Suprapubic skin (tissue), 4 donors: ENCODE data around the gene DCDC2C. TPM values are rescaled to one million over a fixed set of nuclear protein-coding genes. Genes with fewer than 3 reads are reported as not detected.

ENCODE experiments used
- DNase-seq, 2 donors: peaks; one replicate each; pipeline ENCODE4 v3.0.0-alpha.2; 2019; ENCODE audit warnings: low spot score in 2 of 2
- H3K27ac ChIP-seq: fragments of 200-600 bp; sonication (generic); one replicate; pipeline ENCODE4 v1.5.1; 2019
- H3K27me3 ChIP-seq: fragments of 200-600 bp; sonication (generic); one replicate; pipeline ENCODE4 v1.5.1; 2019
- H3K36me3 ChIP-seq: fragments of 200-600 bp; sonication (generic); one replicate; pipeline ENCODE4 v1.5.1; 2019
- H3K4me1 ChIP-seq: fragments of 200-600 bp; sonication (generic); one replicate; pipeline ENCODE4 v1.5.1; 2019
- H3K4me3 ChIP-seq: fragments of 200-600 bp; sonication (generic); one replicate; pipeline ENCODE4 v1.5.1; 2019; ENCODE audit warnings: mild to moderate bottlenecking
- H3K9me3 ChIP-seq: fragments of 200-600 bp; sonication (generic); one replicate; pipeline ENCODE4 v1.5.1; 2019
- EP300 ChIP-seq: sonication (generic); formaldehyde crosslinking; IDR thresholded peaks from one replicate; pipeline ENCODE4 v1.6.1; 2017; ENCODE audit warnings: antibody characterized with exemption
- POLR2A ChIP-seq, 2 donors: fragments of 450-650 bp; IDR thresholded peaks; one replicate each; pipeline ENCODE4 v1.6.1; 2017; ENCODE audit warnings: antibody characterized with exemption in 2 of 2, mild to moderate bottlenecking in 2 of 2, moderate library complexity in 2 of 2
- POLR2AphosphoS5 ChIP-seq, 3 donors: sonication (generic); formaldehyde crosslinking; IDR thresholded peaks; one replicate each; pipeline ENCODE4 v1.6.1; 2017; ENCODE audit warnings: antibody characterized with exemption in 3 of 3
- WGBS: methylation state at CpG from one replicate; pipeline ENCODE4 v1.1.5; 2018; 5-methylcytosine and 5-hydroxymethylcytosine counted together
- total RNA-seq, 4 donors: library from RNA; depleted of rRNA; stranded (reverse); fragments of >200 nt; gene quantifications; one replicate each; pipeline ENCODE4 v1.1.0, GENCODE V29; 2016
- TF ChIP-seq, protein P1 (sequence below), 2 donors: fragments of 200-600 bp in 1 of 2; fragments of 450-650 bp in 1 of 2; sonication (generic) in 1 of 2; IDR thresholded peaks; one replicate each; pipeline ENCODE4 v1.5.1; 2016 to 2019; ENCODE audit warnings: antibody characterized with exemption in 2 of 2, mild to moderate bottlenecking in 1 of 2, moderate library complexity in 1 of 2

DCDC2C gene
- total RNA-seq, 4 donors from 2014 or later: 1.0 TPM; not detected in 3

DNA sequence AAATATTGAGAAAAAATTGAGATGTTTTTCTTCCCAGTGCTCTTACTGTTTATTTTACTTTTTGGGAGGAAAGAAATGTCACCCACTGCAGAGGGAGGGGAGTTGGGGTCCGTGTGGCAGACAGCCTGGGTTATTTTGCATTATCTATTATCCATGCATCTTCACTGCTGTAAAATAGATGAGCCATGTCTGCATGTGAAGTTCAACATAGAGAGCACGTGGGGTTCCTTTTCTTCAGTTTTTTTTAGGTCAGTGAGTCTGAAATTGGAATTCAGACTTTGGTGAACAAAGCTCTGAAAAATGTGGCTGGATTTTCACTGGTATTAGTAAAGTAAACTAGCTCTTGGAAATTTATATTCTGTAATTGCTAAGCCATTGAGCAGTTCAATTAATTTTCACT is 2.4 kb downstream of the DCDC2C start:
- DNase-seq: no peak
- WGBS: 34% methylated on average over 2 of the region's 2 CpGs
- Histone ChIP-seq H3K27me3 (peaks cover 36% of the 10 kb centered on the region), H3K4me3 (no peak overlapping the region), H3K36me3 (no peaks in the 10 kb centered on the region), H3K4me1 (peaks cover 10% of the 10 kb centered on the region), H3K27ac (no peak overlapping the region), H3K9me3 (no peaks in the 10 kb centered on the region)
- no peak for TF ChIP-seq POLR2AphosphoS5 (IDR thresholded peaks at IDR 0.05)
- TF ChIP-seq, protein P1, sequence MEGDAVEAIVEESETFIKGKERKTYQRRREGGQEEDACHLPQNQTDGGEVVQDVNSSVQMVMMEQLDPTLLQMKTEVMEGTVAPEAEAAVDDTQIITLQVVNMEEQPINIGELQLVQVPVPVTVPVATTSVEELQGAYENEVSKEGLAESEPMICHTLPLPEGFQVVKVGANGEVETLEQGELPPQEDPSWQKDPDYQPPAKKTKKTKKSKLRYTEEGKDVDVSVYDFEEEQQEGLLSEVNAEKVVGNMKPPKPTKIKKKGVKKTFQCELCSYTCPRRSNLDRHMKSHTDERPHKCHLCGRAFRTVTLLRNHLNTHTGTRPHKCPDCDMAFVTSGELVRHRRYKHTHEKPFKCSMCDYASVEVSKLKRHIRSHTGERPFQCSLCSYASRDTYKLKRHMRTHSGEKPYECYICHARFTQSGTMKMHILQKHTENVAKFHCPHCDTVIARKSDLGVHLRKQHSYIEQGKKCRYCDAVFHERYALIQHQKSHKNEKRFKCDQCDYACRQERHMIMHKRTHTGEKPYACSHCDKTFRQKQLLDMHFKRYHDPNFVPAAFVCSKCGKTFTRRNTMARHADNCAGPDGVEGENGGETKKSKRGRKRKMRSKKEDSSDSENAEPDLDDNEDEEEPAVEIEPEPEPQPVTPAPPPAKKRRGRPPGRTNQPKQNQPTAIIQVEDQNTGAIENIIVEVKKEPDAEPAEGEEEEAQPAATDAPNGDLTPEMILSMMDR (IDR thresholded peaks at IDR 0.05): no peak
- no peak for TF ChIP-seq POLR2A (IDR thresholded peaks at IDR 0.05)
- TF ChIP-seq EP300: no peak

DNA sequence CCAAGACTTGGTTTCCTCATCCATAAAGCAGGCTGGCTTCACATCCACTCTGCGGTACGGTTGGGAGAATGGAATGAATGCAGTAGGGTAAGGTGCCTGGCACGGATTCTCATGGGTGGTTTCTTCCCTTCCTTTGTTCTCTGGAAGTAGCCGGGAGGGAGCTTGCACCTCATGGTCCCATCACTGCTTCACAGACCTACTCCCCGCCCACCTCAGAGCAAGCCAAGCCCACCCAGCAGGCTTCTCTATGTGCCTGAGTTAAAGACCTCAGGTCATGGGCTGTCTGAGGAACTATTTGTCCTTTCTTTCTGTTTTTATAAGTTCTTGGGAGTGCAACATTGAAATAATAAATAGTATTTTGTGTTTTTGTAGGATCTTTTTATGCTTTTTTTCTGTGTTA is 3.5 kb downstream of the DCDC2C start:
- H3K27me3 ChIP-seq: peaks cover 35% of the 10 kb centered on the region
- no peak overlapping the region for H3K27ac ChIP-seq
- no peaks in the 10 kb centered on the region for H3K9me3 ChIP-seq
- H3K4me1 ChIP-seq: peaks cover 10% of the 10 kb centered on the region
- no peak overlapping the region for H3K4me3 ChIP-seq
- no peak for DNase-seq
- H3K36me3 ChIP-seq: no peaks in the 10 kb centered on the region
- WGBS: 50% methylated on average over 5 of the region's 5 CpGs
- TF ChIP-seq POLR2A (IDR thresholded peaks at IDR 0.05) (no peak), EP300 (no peak), POLR2AphosphoS5 (IDR thresholded peaks at IDR 0.05) (no peak)
- TF ChIP-seq, protein P1 (IDR thresholded peaks at IDR 0.05): no peak

DNA sequence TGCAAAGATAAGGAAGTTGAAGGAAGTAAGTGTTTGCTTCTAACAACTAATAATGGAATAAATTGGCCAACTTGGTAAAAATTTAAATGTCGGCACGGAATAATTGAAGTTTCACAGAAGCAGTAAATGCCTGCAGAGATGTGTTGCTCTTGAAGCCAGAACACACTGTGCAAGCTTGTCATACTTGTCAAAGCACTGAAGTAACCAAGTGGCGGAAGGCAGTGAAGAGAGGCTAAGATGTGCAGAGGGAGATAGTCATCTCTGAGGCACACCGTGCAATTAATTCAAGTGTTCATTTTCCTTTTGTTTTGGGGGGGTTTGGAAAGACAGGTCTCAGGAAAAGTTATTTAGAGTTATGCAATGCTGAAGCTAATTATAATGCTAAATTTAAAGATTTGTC is 5.2 kb downstream of the DCDC2C start:
- Histone ChIP-seq H3K4me3 (no peak overlapping the region), H3K4me1 (peaks cover 18% of the 10 kb centered on the region), H3K27ac (no peak overlapping the region), H3K36me3 (no peaks in the 10 kb centered on the region), H3K9me3 (no peaks in the 10 kb centered on the region), H3K27me3 (peaks cover 18% of the 10 kb centered on the region)
- 68% methylated on average over 4 of the region's 4 CpGs for WGBS
- DNase-seq: no peak
- no peak for TF ChIP-seq POLR2AphosphoS5 (IDR thresholded peaks at IDR 0.05)
- TF ChIP-seq EP300: no peak
- TF ChIP-seq, protein P1 (IDR thresholded peaks at IDR 0.05): no peak

DNA sequence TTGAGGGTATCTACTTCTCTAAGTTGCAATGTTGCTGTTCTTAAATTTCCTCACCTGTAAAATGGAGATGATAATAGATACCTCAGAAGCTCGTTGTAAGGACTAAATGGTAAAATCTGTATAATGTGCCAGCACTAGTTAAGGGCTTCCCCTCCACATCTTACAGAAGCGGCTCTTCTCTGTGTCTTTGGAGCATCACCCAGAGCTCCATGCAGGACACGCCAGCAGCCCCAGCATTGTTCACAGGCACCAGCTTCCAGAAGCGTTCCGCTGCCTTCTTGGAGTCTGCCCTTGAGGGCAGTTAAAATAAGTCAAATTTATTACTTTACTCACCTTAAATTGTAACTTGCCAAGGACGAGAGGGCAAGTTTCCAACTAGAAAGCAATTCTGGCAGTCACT is 5.8 kb downstream of the DCDC2C start:
- DNase-seq: no peak
- Histone ChIP-seq H3K4me3 (no peak overlapping the region), H3K27ac (no peak overlapping the region), H3K9me3 (no peaks in the 10 kb centered on the region), H3K36me3 (no peaks in the 10 kb centered on the region), H3K27me3 (peaks cover 11% of the 10 kb centered on the region), H3K4me1 (peaks cover 12% of the 10 kb centered on the region)
- 71% methylated on average over 6 of the region's 6 CpGs for WGBS
- TF ChIP-seq EP300 (no peak), POLR2AphosphoS5 (IDR thresholded peaks at IDR 0.05) (no peak), POLR2A (IDR thresholded peaks at IDR 0.05) (no peak)
- TF ChIP-seq, protein P1 (IDR thresholded peaks at IDR 0.05): no peak

DNA sequence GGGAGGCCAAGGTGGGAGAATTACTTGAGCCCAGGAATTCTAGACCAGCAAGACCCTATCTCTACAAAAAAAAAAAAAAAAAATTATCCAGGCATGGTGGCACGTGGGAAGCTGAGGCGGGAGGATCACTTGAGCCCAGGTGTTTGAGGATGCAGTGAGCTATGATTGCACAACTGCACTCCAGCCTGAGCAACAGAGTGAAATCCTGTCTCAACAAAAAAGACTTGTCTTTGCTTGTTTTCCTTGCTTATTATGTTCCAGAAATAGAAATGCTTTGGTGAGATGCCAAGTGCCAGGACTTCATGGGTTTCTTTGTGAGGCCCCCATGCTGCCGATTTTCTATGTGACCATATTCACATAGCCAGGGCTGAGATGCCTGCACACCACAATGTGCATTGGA is 9.0 kb downstream of the DCDC2C start:
- Histone ChIP-seq H3K36me3 (no peaks in the 10 kb centered on the region), H3K4me1 (peaks cover 12% of the 10 kb centered on the region), H3K9me3 (no peaks in the 10 kb centered on the region), H3K27me3 (no peaks in the 10 kb centered on the region), H3K27ac (no peak overlapping the region), H3K4me3 (no peak overlapping the region)
- TF ChIP-seq, protein P1 (IDR thresholded peaks at IDR 0.05): no peak
- no peak for TF ChIP-seq POLR2AphosphoS5 (IDR thresholded peaks at IDR 0.05)
- TF ChIP-seq EP300: no peak
- no peak for TF ChIP-seq POLR2A (IDR thresholded peaks at IDR 0.05)
- 34% methylated on average over 3 of the region's 3 CpGs for WGBS
- DNase-seq: no peak
